ENCODE results near the gene MAGEB17.
"Not testable (repeated sequence)": the region's sequence is repeated elsewhere in the genome, so short reads cannot be mapped to it uniquely, and the experiment has no call there.

MAGEB17 gene

GRCh38 chrX:16167181-16167580 is at the start of gene MAGEB17:
MAGEB17 (plus strand) TSS chrX:16167481; CDS start chrX:16170383, 2,902 bp downstream.
- no peak for DNase-seq (ENCODE audit: low read depth in 2 of 2)

- no peak for DNase-seq (ENCODE audit: low read depth in 2 of 2)
These were observed 47.7 kb upstream of the MAGEB17 start for GRCh38 chrX:16119353-16120220.

GRCh38 chrX:16120431-16120830 is 46.9 kb upstream of the MAGEB17 start:
- no peak for DNase-seq (ENCODE audit: low read depth in 2 of 2)

- peak; percentile 75 to 79 for DNase-seq (ENCODE audit: low read depth in 2 of 2)
These were observed 44.0 kb upstream of the MAGEB17 start, which contains the start of gene GRPR for GRCh38 chrX:16123222-16123786. GRPR (plus strand) TSS chrX:16123565; CDS start chrX:16123954, 389 bp downstream.

GRCh38 chrX:16124201-16124600 is 43.1 kb upstream of the MAGEB17 start:
- no peak for DNase-seq (ENCODE audit: low read depth in 2 of 2)

GRCh38 chrX:16125520-16126149 is 41.6 kb upstream of the MAGEB17 start:
- DNase-seq (ENCODE audit: low read depth in 2 of 2): no peak

- no peak for DNase-seq (ENCODE audit: low read depth in 2 of 2)
These were observed 36.6 kb upstream of the MAGEB17 start for GRCh38 chrX:16130707-16131106.

GRCh38 chrX:16134936-16135335 is 32.3 kb upstream of the MAGEB17 start:
- no peak for DNase-seq (ENCODE audit: low read depth in 2 of 2)

GRCh38 chrX:16136080-16136479 is 31.2 kb upstream of the MAGEB17 start:
- no peak for DNase-seq (ENCODE audit: low read depth in 2 of 2)

- no peak for DNase-seq (ENCODE audit: low read depth in 2 of 2)
These were observed 29.7 kb upstream of the MAGEB17 start for GRCh38 chrX:16137416-16138107.

GRCh38 chrX:16138108-16138427 is 29.2 kb upstream of the MAGEB17 start:
- DNase-seq (ENCODE audit: low read depth in 2 of 2): no peak

- DNase-seq (ENCODE audit: low read depth in 2 of 2): no peak
These were observed 26.8 kb upstream of the MAGEB17 start for GRCh38 chrX:16140448-16140847.

GRCh38 chrX:16140983-16141382 is 26.3 kb upstream of the MAGEB17 start:
- no peak for DNase-seq (ENCODE audit: low read depth in 2 of 2)

- no peak for DNase-seq (ENCODE audit: low read depth in 2 of 2)
These were observed 25.6 kb upstream of the MAGEB17 start for GRCh38 chrX:16141422-16142245.

GRCh38 chrX:16142246-16142558 is 25.1 kb upstream of the MAGEB17 start:
- no peak for DNase-seq (ENCODE audit: low read depth in 2 of 2)

GRCh38 chrX:16143968-16144367 is 23.3 kb upstream of the MAGEB17 start:
- DNase-seq (ENCODE audit: low read depth in 2 of 2): no peak

GRCh38 chrX:16144420-16144819 is 22.9 kb upstream of the MAGEB17 start:
- no peak for DNase-seq (ENCODE audit: low read depth in 2 of 2)

GRCh38 chrX:16145093-16145492 is 22.2 kb upstream of the MAGEB17 start:
- DNase-seq (ENCODE audit: low read depth in 2 of 2): not testable (repeated sequence)

- no peak for DNase-seq (ENCODE audit: low read depth in 2 of 2)
These were observed 21.6 kb upstream of the MAGEB17 start for GRCh38 chrX:16145656-16146055.

GRCh38 chrX:16148896-16149295 is 18.4 kb upstream of the MAGEB17 start:
- DNase-seq (ENCODE audit: low read depth in 2 of 2): no peak

- no peak for DNase-seq (ENCODE audit: low read depth in 2 of 2)
These were observed 11.6 kb upstream of the MAGEB17 start for GRCh38 chrX:16155581-16156096.
